HG03108 (cell line): Measurements from ENCODE around the gene TUBB.
"Not testable (repeated sequence)": the region's sequence is repeated elsewhere in the genome, so short reads cannot be mapped to it uniquely, and the experiment has no call there.

Experiments used
- ATAC-seq: cut with Tn5 transposase; IDR thresholded peaks from one replicate; pipeline ENCODE4 v1.9.1; 2021; ENCODE audit warnings: moderate library complexity; ENCODE audit not compliant: unreplicated experiment

TUBB gene

GRCh38 chr6:30717845-30718720 lies 2.1 kb upstream of the TUBB start:
- not testable (repeated sequence) for ATAC-seq

GRCh38 chr6:30719356-30719755 lies 796 bp upstream of the TUBB start:
- ATAC-seq: no peak

GRCh38 chr6:30720738-30721197 lies 616 bp downstream of the TUBB start:
- no peak for ATAC-seq

DNA sequence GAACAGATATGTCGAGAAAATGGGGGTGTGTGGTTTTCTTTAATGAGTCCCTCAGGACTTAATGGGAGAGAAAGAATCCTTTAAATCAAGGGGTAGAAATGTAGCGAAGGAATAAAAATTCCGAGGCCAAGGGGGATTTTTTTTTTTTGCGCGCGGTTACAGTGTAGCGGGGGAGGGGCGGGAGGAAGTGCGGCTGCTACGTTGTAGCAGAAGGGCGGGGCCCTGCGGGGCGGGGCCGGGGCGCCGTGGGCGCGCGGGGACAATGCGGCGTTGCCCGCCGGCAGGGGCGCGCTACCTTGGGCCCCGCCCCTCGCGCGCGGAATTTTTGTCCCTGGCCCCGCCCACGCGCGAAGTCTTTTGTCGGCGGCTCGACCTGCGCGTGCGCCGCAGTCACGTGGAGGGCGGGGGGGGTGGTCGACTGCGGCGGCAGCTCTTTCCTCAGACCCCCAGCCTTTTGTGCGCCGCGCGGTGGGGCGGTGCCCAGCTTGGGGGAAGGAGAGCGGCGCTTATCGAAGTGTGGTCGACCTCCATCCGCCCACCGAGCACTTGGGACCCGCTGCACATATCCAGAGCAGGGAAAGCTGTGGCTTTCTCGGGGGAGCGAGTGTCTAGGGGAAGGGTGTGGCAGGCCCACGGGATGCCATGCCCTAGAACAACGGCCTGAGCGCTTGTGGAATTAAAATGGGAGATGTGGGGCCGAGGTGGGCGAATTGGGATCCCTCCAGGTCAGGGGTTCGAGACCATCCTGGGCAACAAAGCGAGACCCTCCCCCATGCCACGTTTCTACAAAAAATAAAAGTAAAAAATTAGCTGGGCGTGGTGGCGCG lies 1.3 kb downstream of the TUBB start:
- ATAC-seq: no peak

GRCh38 chr6:30722025-30722279 lies 1.8 kb downstream of the TUBB start:
- not testable (repeated sequence) for ATAC-seq

DNA sequence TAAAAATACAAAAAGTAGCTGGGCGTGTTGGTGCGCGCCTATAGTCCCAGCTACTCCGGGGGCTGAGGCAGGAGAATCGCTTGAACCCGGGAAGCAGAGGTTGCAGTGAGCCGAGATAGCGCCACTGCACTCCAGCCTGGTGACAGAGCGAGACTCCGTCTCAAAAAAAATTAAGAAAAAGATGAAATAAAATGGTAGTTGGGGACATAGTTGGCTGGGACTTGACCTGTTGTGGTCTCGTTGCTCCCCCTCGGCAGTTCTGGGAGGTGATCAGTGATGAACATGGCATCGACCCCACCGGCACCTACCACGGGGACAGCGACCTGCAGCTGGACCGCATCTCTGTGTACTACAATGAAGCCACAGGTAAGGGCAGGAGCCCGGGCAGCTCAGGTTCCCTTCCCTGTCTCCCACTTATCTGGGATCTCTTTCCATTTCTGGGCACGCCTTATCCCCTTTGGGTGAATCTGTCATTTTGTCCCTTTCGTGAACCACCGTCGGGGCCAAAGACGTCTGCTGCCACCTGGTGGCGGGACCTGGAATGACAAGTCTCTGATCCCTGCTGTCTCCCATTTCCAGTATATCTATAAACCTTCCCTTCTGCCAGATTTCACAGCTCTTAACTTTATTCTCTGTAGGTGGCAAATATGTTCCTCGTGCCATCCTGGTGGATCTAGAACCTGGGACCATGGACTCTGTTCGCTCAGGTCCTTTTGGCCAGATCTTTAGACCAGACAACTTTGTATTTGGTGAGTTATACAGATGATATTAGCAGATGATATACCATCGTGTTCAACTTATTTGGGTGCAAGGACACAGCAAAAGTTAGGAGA lies 2.3 kb downstream of the TUBB start:
- no peak for ATAC-seq

GRCh38 chr6:30723159-30723842 lies 3.1 kb downstream of the TUBB start:
- not testable (repeated sequence) for ATAC-seq

DNA sequence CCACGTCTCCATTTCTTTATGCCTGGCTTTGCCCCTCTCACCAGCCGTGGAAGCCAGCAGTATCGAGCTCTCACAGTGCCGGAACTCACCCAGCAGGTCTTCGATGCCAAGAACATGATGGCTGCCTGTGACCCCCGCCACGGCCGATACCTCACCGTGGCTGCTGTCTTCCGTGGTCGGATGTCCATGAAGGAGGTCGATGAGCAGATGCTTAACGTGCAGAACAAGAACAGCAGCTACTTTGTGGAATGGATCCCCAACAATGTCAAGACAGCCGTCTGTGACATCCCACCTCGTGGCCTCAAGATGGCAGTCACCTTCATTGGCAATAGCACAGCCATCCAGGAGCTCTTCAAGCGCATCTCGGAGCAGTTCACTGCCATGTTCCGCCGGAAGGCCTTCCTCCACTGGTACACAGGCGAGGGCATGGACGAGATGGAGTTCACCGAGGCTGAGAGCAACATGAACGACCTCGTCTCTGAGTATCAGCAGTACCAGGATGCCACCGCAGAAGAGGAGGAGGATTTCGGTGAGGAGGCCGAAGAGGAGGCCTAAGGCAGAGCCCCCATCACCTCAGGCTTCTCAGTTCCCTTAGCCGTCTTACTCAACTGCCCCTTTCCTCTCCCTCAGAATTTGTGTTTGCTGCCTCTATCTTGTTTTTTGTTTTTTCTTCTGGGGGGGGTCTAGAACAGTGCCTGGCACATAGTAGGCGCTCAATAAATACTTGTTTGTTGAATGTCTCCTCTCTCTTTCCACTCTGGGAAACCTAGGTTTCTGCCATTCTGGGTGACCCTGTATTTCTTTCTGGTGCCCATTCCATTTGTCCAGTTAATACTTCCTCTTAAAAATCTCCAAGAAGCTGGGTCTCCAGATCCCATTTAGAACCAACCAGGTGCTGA lies 3.9 kb downstream of the TUBB start:
- ATAC-seq: not testable (repeated sequence)

DNA sequence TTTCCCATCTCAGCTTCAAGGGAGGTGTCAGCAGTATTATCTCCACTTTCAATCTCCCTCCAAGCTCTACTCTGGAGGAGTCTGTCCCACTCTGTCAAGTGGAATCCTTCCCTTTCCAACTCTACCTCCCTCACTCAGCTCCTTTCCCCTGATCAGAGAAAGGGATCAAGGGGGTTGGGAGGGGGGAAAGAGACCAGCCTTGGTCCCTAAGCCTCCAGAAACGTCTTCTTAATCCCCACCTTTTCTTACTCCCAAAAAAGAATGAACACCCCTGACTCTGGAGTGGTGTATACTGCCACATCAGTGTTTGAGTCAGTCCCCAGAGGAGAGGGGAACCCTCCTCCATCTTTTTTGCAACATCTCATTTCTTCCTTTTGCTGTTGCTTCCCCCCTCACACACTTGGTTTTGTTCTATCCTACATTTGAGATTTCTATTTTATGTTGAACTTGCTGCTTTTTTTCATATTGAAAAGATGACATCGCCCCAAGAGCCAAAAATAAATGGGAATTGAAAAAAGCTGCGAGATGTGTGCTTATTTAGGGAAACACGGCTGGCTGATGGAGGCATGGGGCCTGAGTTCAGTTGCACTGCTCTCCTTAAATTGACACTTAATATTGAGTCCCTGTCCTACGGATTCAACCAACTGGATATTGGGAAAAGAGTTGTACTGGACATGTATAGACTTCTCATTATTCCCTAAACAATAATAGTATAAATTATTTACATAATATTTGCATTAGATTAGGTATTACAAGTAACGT lies 4.9 kb downstream of the TUBB start:
- no peak for ATAC-seq

- no peak for ATAC-seq
Observed at GRCh38 chr6:30725713-30726505, 5.8 kb downstream of the TUBB start.

GRCh38 chr6:30726506-30727413 lies 6.6 kb downstream of the TUBB start:
- ATAC-seq: no peak

DNA sequence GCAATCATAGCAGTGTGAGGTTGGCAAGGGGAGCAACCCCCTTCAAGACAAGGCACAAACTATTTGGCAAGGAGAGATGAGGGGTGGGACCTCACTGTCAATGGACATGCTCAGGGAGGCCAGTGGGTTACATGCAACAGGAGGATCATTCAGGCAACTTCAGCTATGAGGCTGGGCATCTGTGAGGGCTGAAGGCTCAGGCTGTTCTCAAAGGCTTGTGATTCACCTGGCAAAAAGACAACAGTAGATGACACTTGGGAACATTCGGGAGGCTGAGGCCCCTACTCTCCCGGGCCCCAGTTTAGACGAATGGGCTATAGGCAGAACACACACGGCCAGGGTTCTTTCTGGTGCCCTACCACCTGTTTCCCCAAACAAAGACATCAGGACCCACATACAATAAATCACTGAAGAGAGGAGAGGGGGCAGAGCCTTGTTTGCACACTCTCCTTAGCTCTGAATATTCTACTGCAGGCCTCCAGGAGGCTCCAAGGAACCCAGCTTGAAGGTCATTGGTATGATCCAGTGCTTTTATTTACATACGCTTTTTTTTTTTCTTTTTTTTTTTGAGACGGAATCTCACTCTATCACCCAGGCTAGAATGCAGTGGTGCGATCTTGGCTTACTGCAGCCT lies 7.9 kb downstream of the TUBB start:
- ATAC-seq: no peak

- no peak for ATAC-seq
Observed at GRCh38 chr6:30730601-30731435, 10.7 kb downstream of the TUBB start.

DNA sequence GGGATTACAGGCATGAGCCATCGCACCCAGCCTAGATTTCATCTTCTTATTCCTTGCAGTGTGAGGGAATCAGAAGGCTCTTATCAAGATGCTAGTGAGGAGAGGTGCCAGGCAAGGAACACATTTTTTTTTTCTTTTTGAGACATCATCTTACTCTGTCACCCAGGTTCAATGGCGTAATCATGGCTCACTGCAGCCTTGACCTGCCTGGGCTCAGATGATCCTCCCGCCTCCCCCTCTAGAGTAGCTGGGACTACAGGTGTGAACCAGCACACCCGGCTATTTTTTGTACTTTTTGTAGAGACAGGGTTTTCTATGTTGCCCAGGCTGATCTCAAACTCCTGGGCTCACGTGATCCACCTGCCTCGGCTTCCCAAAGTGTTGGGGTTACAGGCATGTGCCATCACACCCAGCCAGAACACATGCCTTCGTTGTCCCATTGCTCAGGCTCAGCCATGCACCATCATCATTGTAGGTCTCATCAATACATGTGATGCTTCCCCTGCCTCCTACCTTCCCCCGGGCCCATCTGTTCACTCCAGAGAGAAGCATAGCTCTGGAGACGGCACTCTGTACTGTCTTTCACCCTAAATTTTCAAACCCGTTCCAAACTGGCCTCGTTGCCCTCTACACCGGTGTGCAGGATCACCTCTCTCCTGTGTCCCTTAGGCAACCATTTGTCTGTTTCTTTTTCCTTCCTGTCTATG lies 12.2 kb downstream of the TUBB start:
- no peak for ATAC-seq

DNA sequence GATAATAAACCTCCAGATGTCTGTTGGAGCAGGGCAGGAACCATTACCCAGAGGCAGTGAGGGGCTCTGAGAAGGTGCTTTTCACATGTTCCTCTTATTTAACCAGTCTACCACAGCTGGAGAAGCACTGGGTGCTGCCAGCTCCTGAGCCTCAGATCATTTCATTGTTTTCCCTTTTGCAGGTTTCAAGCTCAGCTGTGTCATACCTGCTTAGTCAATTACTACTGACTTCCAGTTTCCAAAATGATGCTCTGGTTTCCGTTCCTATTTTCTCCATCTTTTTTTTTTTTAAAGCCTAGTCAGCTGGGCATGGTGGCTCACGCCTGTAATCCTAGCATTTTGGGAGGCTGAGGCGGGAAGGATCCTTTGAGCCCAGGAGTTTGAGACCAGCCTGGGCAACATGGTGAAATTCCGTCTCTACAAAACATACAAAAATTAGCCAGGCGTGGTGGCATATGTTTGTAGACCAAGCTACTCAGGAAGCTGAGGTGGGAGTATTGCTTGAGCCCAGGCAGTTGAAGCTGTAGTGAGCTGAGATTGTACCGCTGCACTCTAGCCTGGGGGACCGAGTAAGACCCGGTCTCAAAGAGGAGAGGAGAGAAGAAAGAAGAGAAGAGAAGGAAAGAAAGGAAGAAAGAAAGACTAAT lies 15.6 kb downstream of the TUBB start:
- ATAC-seq: no peak
